ENCODE results near the gene DQX1. TPM values are rescaled to one million over a fixed set of nuclear protein-coding genes. Genes with fewer than 3 reads are reported as not detected.

DQX1 gene
- polyA plus RNA-seq, 2 donors: 3.4 to 7.3 TPM

DNA sequence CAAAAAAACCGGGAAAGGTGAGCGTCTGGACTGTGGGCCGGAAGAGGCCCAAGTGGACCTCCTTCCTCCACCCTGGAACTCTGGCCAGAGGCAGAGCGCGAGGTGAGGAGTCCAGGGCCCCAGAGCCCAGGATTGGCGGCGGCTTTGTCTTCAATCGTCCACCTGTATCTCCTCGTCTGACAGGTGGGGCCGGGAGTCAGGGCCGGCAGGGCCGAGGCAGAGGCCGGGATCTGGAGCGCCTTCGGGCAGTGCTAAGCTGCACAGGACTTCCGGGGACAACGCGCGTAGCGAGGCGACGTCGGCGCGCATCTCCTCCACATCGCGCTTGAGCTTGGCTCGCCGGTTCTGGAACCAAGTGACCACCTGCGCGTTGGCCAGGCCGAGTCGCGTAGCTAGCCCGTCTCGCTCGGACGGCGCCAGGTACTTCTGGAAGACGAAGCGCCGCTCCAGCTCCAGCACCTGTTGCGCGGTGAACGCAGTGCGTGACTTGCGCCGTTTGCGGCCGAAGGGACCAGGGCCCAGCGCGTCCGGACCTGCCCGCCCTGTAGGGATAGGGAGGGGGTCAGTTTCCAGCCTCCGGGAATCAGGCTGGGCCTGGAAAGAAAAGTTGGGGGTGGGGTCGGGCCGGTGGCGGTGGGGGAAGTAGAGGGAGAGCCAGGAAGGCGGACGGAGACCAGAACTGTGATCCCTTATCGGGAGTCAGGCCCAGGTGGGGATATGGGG is 28.1 kb downstream of the DQX1 start:
- Histone ChIP-seq H3K27ac (ENCODE audit: low read depth in 2 of 2, low read length in 1 of 2) (no peak overlapping the region), H3K4me3 (ENCODE audit: low read depth in 1 of 2, low read length in 2 of 2) (peak overlapping the region; percentile 32 to 42), H3K36me3 (ENCODE audit: control insufficient read depth in 2 of 2, insufficient read depth in 2 of 2, low read length in 1 of 2) (peaks cover 3 to 6% of the 10 kb centered on the region in 2 donors), H3K4me1 (ENCODE audit: control insufficient read depth in 2 of 2, insufficient read depth in 2 of 2, low read length in 1 of 2) (peaks cover 17 to 18% of the 10 kb centered on the region in 2 donors), H3K9me3 (ENCODE audit: control insufficient read depth in 2 of 2, insufficient read depth in 1 of 2, low read depth in 1 of 2, low read length in 1 of 2) (no peaks in the 10 kb centered on the region), H3K27me3 (ENCODE audit: control insufficient read depth in 1 of 2, insufficient read depth in 2 of 2, low read length in 2 of 2) (peaks cover 0 to 14% of the 10 kb centered on the region in 2 donors)
- 3% methylated on average over 59 to 61 of the region's 61 CpGs for WGBS, 2 donors

DNA sequence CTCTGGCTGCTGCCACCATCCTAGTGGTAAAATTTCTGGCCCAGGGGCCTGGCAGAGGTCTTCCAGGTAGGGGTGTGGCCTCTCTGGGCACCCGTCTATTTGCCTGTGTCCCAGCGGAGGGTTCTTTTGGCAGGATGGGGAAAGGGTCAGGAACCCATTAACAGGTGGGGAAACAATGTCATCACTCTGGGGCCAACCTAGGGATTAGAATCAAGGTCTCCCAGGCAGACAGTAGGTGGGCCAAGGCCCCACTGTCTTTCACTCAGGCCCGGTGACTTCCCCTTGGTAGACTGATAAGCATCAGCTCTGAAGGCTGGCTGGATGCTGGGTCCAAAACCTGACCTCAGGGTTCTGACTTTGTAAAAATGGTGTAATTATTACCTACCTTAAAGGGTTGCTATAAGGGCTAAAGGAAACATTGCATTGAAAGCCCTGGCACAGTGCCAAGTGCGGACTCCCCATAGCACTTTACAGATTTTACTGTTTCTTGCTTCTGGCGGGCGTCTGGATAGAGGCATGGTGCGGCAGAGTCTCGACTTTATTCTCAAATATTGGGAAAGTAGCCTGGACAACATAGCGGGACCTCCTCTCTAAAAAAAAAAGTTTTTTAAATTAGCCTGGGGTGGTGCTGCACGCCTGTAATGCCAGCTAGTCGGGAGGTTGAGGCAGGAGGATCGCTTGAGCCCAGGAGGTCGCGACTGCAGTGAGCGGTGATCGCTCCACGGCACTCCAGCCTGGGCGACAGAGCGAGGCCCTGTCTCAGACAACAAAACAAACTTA is 28.8 kb downstream of the DQX1 start:
- H3K9me3 ChIP-seq (ENCODE audit: control insufficient read depth in 2 of 2, insufficient read depth in 1 of 2, low read depth in 1 of 2, low read length in 1 of 2): no peaks in the 10 kb centered on the region
- WGBS, 2 donors: 55 to 63% methylated on average over 19 of the region's 19 CpGs
- peaks cover 7 to 13% of the 10 kb centered on the region in 2 donors for H3K36me3 ChIP-seq (ENCODE audit: control insufficient read depth in 2 of 2, insufficient read depth in 2 of 2, low read length in 1 of 2)
- H3K27me3 ChIP-seq (ENCODE audit: control insufficient read depth in 1 of 2, insufficient read depth in 2 of 2, low read length in 2 of 2): peaks cover 0 to 14% of the 10 kb centered on the region in 2 donors
- H3K4me1 ChIP-seq (ENCODE audit: control insufficient read depth in 2 of 2, insufficient read depth in 2 of 2, low read length in 1 of 2): peaks cover 16 to 18% of the 10 kb centered on the region in 2 donors
- peak overlapping the region in 1 of 2 donors; percentile 32 for H3K4me3 ChIP-seq (ENCODE audit: low read depth in 1 of 2, low read length in 2 of 2)
- H3K27ac ChIP-seq (ENCODE audit: low read depth in 2 of 2, low read length in 1 of 2): no peak overlapping the region

DNA sequence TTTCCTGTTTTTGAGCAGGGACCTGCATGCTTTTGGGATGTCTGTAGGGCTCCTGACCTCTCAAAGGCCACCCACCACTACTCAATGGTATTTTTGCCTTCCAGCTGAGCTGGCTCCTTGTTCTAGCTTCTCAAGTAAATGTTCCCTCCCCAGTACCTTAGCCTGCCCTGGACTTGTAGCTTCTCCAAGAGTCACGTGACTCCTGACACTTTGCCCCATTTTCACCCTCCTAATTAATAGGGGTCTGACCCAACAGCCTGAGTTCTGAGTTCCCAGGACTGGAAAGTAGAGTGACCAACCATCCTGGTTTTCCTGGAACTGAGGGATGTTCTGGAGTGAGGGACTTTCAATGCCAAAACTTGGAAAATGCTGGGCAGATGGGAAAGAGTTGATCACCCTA is 30.6 kb downstream of the DQX1 start:
- Histone ChIP-seq H3K36me3 (ENCODE audit: control insufficient read depth in 2 of 2, insufficient read depth in 2 of 2, low read length in 1 of 2) (peaks cover 20 to 31% of the 10 kb centered on the region in 2 donors), H3K27me3 (ENCODE audit: control insufficient read depth in 1 of 2, insufficient read depth in 2 of 2, low read length in 2 of 2) (peaks cover 0 to 13% of the 10 kb centered on the region in 2 donors), H3K27ac (ENCODE audit: low read depth in 2 of 2, low read length in 1 of 2) (no peak overlapping the region), H3K4me3 (ENCODE audit: low read depth in 1 of 2, low read length in 2 of 2) (no peak overlapping the region), H3K9me3 (ENCODE audit: control insufficient read depth in 2 of 2, insufficient read depth in 1 of 2, low read depth in 1 of 2, low read length in 1 of 2) (no peaks in the 10 kb centered on the region), H3K4me1 (ENCODE audit: control insufficient read depth in 2 of 2, insufficient read depth in 2 of 2, low read length in 1 of 2) (peaks cover 14 to 18% of the 10 kb centered on the region in 2 donors)
- WGBS, 2 donors: 86 to 88% methylated on average over 1 of the region's 1 CpG

DNA sequence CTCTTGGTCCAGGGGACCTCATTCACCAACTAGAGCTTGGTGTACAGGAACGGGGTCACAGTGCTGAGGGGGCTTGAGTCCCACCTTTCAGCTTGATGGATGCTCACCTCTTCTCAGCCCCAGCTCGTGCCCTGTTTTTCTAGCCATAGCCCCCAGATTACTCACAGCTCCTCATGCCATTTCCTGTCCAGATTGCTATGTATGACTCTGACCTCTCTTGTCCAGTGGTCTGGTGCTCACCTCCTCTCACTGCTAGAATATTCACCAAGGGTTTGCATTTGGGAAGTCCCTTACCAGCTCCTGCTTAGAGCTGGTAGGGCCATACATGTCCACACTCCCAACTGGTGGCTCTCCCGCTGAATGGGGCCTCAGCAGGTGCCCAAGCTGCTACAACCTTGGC is 32.5 kb downstream of the DQX1 start:
- no peak overlapping the region for H3K27ac ChIP-seq (ENCODE audit: low read depth in 2 of 2, low read length in 1 of 2)
- peaks cover 20 to 38% of the 10 kb centered on the region in 2 donors for H3K36me3 ChIP-seq (ENCODE audit: control insufficient read depth in 2 of 2, insufficient read depth in 2 of 2, low read length in 1 of 2)
- no peaks in the 10 kb centered on the region for H3K9me3 ChIP-seq (ENCODE audit: control insufficient read depth in 2 of 2, insufficient read depth in 1 of 2, low read depth in 1 of 2, low read length in 1 of 2)
- peaks cover 5 to 10% of the 10 kb centered on the region in 2 donors for H3K4me1 ChIP-seq (ENCODE audit: control insufficient read depth in 2 of 2, insufficient read depth in 2 of 2, low read length in 1 of 2)
- no peaks in the 10 kb centered on the region for H3K27me3 ChIP-seq (ENCODE audit: control insufficient read depth in 1 of 2, insufficient read depth in 2 of 2, low read length in 2 of 2)
- WGBS, 2 donors: 94% methylated on average over 3 of the region's 3 CpGs
- H3K4me3 ChIP-seq (ENCODE audit: low read depth in 1 of 2, low read length in 2 of 2): no peak overlapping the region

DNA sequence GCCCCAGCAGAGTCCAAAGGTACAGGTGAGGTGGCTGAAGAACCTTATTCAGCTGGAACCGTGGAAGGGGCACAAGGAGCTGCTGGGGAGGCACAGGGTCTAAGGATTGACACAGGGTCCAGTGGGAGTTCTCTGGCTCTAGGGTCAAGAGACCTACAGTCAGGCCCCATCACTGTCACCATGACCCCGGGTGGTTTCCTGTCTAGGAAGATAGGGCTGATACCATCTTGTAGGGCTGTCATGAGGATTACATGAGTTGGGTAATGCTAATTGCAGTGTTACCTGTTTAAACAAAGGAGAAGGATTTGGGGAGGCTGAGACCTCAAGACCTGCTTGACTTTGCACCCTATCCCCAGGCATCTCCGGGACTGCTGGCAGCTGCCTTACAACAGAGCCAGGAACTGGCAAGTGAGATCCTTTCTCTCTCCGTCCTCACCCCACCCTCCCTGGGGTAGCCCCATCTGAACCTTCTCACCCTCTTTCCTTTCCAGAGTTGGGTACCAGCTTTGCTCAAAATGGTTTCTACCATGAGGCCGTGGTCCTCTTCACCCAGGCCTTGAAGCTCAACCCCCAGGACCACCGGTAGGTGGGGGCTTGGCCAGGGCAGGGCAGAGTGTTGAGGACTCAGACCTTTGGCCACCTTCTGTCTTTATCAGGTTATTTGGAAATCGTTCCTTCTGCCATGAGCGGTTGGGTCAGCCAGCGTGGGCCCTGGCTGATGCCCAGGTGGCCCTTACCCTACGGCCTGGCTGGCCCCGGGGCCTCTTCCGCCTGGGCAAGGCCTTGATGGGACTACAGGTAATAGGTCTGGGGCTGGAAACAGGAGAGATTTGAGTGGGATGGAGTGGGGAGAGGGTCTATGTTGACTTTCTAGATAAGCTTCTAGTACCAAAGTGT is 34.1 kb downstream of the DQX1 start:
- Histone ChIP-seq H3K4me1 (ENCODE audit: control insufficient read depth in 2 of 2, insufficient read depth in 2 of 2, low read length in 1 of 2) (no peaks in the 10 kb centered on the region), H3K9me3 (ENCODE audit: control insufficient read depth in 2 of 2, insufficient read depth in 1 of 2, low read depth in 1 of 2, low read length in 1 of 2) (no peaks in the 10 kb centered on the region), H3K27ac (ENCODE audit: low read depth in 2 of 2, low read length in 1 of 2) (no peak overlapping the region), H3K27me3 (ENCODE audit: control insufficient read depth in 1 of 2, insufficient read depth in 2 of 2, low read length in 2 of 2) (no peaks in the 10 kb centered on the region), H3K36me3 (ENCODE audit: control insufficient read depth in 2 of 2, insufficient read depth in 2 of 2, low read length in 1 of 2) (peaks cover 20 to 38% of the 10 kb centered on the region in 2 donors), H3K4me3 (ENCODE audit: low read depth in 1 of 2, low read length in 2 of 2) (no peak overlapping the region)
- 90 to 92% methylated on average over 12 of the region's 12 CpGs for whole genome bisulfite sequencing, 2 donors

DNA sequence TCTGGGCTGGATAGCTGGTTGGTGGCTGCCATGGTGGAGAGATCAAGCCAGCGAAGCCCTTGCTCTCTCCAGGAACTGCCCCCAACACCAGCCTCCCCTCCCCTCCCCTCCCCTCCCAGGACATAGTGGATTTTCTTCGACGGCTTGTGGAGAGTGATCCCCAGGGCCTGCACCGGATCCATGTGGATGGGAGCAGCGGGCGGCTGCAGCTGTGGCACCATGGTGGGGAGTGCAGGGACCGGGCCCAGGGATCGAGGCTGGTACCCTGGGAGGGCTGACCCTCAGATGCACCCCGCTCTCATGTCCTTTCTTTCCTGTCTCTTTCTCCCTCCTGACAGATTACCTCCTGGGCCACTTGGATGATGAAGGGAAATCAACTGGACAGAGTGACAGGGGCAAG is 36.1 kb downstream of the DQX1 start:
- H3K4me3 ChIP-seq (ENCODE audit: low read depth in 1 of 2, low read length in 2 of 2): no peak overlapping the region
- no peaks in the 10 kb centered on the region for H3K27me3 ChIP-seq (ENCODE audit: control insufficient read depth in 1 of 2, insufficient read depth in 2 of 2, low read length in 2 of 2)
- H3K36me3 ChIP-seq (ENCODE audit: control insufficient read depth in 2 of 2, insufficient read depth in 2 of 2, low read length in 1 of 2): peaks cover 20 to 38% of the 10 kb centered on the region in 2 donors
- H3K9me3 ChIP-seq (ENCODE audit: control insufficient read depth in 2 of 2, insufficient read depth in 1 of 2, low read depth in 1 of 2, low read length in 1 of 2): no peaks in the 10 kb centered on the region
- H3K27ac ChIP-seq (ENCODE audit: low read depth in 2 of 2, low read length in 1 of 2): no peak overlapping the region
- WGBS, 2 donors: 93 to 95% methylated on average over 9 of the region's 9 CpGs
- H3K4me1 ChIP-seq (ENCODE audit: control insufficient read depth in 2 of 2, insufficient read depth in 2 of 2, low read length in 1 of 2): no peaks in the 10 kb centered on the region

DNA sequence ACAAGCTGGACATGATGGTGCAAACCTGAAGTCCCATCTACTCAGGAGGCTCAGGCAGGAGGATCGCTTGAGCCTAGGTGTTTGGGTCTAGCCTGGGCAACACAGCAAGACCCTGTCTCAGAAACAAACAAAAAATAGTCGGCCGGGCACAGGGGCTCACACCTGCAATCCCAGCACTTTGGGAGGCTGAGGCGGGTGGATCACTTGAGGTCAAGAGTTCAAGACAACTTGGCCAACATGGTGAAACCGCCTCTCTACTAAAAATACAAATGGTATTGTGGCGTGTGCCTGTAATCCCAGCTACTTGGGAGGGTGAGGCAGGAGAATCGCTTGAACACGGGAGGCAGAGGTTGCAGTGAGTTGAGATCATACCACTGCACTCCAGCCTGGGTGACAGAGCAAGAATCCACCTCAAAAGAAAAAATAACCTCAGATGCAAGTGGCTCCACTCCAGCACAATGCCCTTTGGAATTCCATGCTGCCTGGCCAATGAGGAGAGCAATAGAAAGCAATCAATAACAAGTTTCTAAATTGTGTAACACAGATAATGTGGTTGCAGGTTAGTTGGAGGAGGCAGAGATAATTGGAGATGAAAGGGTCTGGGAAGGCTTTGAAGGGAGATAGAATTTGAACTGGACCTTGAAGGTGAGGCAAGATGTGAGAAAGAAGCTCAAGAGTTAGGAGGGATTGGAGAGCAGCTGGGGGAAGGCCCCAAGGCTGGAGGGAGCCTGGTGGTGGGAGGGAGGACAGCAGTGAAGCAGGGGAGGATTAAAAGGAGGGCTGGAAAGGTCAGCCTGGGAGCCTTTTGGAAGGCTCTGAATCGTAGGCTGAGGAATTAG is 37.2 kb downstream of the DQX1 start:
- WGBS, 2 donors: 78 to 89% methylated on average over 9 of the region's 9 CpGs
- H3K27me3 ChIP-seq (ENCODE audit: control insufficient read depth in 1 of 2, insufficient read depth in 2 of 2, low read length in 2 of 2): no peaks in the 10 kb centered on the region
- H3K36me3 ChIP-seq (ENCODE audit: control insufficient read depth in 2 of 2, insufficient read depth in 2 of 2, low read length in 1 of 2): peaks cover 20 to 38% of the 10 kb centered on the region in 2 donors
- no peak overlapping the region for H3K27ac ChIP-seq (ENCODE audit: low read depth in 2 of 2, low read length in 1 of 2)
- no peaks in the 10 kb centered on the region for H3K9me3 ChIP-seq (ENCODE audit: control insufficient read depth in 2 of 2, insufficient read depth in 1 of 2, low read depth in 1 of 2, low read length in 1 of 2)
- H3K4me1 ChIP-seq (ENCODE audit: control insufficient read depth in 2 of 2, insufficient read depth in 2 of 2, low read length in 1 of 2): no peaks in the 10 kb centered on the region
- H3K4me3 ChIP-seq (ENCODE audit: low read depth in 1 of 2, low read length in 2 of 2): no peak overlapping the region

DNA sequence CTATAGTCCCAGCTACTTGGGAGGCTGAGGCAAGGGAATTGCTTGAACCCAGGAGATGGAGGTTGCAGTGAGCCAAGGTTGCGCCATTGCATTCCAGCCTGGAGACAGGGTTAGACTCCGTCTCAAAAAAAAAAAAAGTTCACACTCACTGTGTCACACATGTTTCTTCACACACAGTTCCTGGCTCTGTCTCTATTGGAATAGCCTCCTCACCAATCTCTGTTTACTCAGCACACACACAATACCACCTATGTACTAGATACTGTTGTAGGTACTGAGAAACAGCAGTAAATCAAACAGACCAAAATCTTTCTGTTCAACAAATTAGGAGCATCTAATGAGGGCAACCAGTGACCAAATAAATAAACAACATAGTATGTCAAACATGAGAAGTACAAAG is 39.9 kb downstream of the DQX1 start:
- Histone ChIP-seq H3K9me3 (ENCODE audit: control insufficient read depth in 2 of 2, insufficient read depth in 1 of 2, low read depth in 1 of 2, low read length in 1 of 2) (no peaks in the 10 kb centered on the region), H3K4me1 (ENCODE audit: control insufficient read depth in 2 of 2, insufficient read depth in 2 of 2, low read length in 1 of 2) (peaks cover 8 to 9% of the 10 kb centered on the region in 2 donors), H3K27ac (ENCODE audit: low read depth in 2 of 2, low read length in 1 of 2) (no peak overlapping the region), H3K36me3 (ENCODE audit: control insufficient read depth in 2 of 2, insufficient read depth in 2 of 2, low read length in 1 of 2) (peaks cover 6 to 15% of the 10 kb centered on the region in 2 donors), H3K27me3 (ENCODE audit: control insufficient read depth in 1 of 2, insufficient read depth in 2 of 2, low read length in 2 of 2) (no peaks in the 10 kb centered on the region), H3K4me3 (ENCODE audit: low read depth in 1 of 2, low read length in 2 of 2) (no peak overlapping the region)
- WGBS, 2 donors: 85 to 96% methylated on average over 2 of the region's 2 CpGs
